ENCODE results near the gene DCAF12L1. TPM values are rescaled to one million over a fixed set of nuclear protein-coding genes. Genes with fewer than 3 reads are reported as not detected.

Gene DCAF12L1
- not detected in 2 replicates for total RNA-seq (2014; rRNA removed; shearing (Covaris generic))

DNA sequence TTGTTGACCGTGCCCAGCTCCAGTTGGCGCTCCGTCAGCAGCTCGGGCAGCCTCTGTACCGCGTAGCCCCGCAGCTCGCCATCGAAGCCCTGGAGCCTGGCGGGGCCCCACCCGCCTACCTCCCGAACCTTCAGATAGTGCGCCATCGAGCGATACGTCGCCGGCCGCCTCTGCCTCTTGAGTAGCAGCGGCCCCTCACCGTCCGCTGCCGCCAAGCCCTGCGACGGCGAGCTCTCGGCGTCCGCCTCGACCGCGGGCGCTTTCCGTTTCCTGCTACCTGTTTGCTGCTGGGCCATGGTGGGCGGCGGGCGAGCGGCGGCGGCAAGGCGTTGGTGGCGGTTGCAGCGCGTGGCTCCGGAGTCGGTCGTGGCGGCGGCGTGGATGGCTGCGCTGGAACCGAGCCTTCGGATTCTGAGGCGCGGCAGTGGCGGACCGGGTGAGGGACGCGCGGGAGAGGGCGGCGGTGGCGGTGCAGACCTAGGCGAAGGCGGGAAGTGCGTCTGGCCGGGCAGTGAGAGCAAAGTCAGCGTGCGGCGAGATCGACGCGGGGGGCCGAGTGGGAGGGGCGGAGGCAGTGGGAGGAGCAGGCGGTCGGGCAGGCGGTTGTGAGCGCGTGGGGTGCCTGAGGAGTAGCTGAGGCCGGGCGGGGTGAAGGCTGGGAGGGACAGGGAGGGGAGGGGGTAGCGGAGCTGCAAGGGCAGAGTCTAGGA is at the start of gene DCAF12L1:
DCAF12L1 (minus strand) TSS at position 502 of the 710 bp plus-strand sequence; CDS start at position 296, 206 bp downstream.
- no peak for DNase-seq (ENCODE audit: low read depth in 1 of 2, low spot score in 2 of 2)
- no peaks in the 10 kb centered on the region for H3K4me1 ChIP-seq (replicated peaks)
- H3K27me3 ChIP-seq (replicated peaks), result no peaks in the 10 kb centered on the region
- H3K36me3 ChIP-seq, result no peaks in the 10 kb centered on the region
- H3K4me3 ChIP-seq, result no peak within 1 kb of the TSS
- no peak within 1 kb of the TSS for H3K27ac ChIP-seq
- H3K9me3 ChIP-seq (replicated peaks), result no peaks in the 10 kb centered on the region

DNA sequence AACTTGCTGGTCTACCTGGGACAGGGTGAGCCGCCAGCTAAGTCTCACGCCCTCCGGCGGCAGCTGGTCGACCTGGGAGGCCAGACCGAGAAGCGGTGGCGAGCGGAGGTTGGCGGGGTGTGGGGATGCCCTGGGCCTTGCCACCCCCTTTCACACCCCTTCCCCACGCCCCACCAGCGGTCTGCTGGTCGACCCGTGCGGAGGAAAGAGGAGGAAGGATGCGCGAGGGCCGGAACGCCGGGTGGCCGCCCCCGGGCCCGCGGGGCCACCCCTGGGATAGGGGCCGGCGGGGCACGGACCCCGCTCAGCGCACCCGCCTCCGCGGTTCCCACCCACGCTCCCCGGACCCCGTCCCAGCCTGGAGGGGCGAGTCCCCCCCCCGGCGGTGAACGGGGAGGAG is 28.3 kb upstream of the DCAF12L1 start:
- Histone ChIP-seq H3K9me3 (replicated peaks) (no peaks in the 10 kb centered on the region), H3K4me1 (replicated peaks) (no peaks in the 10 kb centered on the region), H3K27me3 (replicated peaks) (no peaks in the 10 kb centered on the region), H3K36me3 (no peaks in the 10 kb centered on the region), H3K4me3 (no peak overlapping the region), H3K27ac (no peak overlapping the region)
- DNase-seq (ENCODE audit: low read depth in 1 of 2, low spot score in 2 of 2), result no peak

DNA sequence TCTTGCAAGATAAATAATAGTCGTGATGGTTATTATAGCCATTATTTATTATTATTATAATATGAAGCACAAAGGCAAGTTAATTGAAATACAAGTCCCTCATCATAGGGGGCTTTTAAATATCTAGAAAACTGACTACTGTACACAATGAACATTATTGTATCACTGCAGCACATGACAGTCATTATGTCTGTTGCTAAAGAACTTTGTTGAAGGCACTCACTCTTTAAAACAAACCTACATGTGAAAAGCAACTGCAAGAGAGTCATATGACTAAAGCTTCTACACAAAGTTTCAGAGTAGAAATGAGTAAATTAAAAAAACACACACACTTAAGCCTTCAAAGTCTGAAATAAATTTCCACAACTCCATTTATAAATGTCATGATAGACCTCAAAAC is 23.3 kb upstream of the DCAF12L1 start:
- no peaks in the 10 kb centered on the region for H3K9me3 ChIP-seq (replicated peaks)
- no peaks in the 10 kb centered on the region for H3K36me3 ChIP-seq
- no peak for DNase-seq (ENCODE audit: low read depth in 1 of 2, low spot score in 2 of 2)
- H3K27ac ChIP-seq, result no peak overlapping the region
- H3K4me3 ChIP-seq, result no peak overlapping the region
- H3K4me1 ChIP-seq (replicated peaks), result no peaks in the 10 kb centered on the region
- no peaks in the 10 kb centered on the region for H3K27me3 ChIP-seq (replicated peaks)

DNA sequence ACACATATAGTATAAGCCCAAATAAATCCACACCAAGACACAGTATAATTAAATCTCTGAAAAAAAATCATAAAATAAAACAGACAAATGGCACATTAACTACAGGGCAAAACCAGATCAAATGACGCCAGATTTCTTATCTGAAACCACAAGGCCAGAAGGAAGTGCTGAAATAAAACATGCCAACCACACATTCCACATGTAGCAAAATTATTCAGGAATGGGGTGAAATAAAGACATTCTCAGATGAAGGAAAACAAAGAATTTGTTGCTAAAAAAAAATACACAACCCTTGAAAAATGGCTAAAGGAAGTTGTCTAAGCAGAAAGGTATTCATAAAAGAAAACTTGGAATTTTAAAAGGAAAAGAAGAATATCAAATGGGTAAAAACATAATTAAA is 4.5 kb upstream of the DCAF12L1 start:
- no peaks in the 10 kb centered on the region for H3K4me1 ChIP-seq (replicated peaks)
- no peaks in the 10 kb centered on the region for H3K27me3 ChIP-seq (replicated peaks)
- H3K4me3 ChIP-seq, result no peak overlapping the region
- no peak overlapping the region for H3K27ac ChIP-seq
- DNase-seq (ENCODE audit: low read depth in 1 of 2, low spot score in 2 of 2), result no peak
- H3K9me3 ChIP-seq (replicated peaks), result no peaks in the 10 kb centered on the region
- H3K36me3 ChIP-seq, result no peaks in the 10 kb centered on the region

DNA sequence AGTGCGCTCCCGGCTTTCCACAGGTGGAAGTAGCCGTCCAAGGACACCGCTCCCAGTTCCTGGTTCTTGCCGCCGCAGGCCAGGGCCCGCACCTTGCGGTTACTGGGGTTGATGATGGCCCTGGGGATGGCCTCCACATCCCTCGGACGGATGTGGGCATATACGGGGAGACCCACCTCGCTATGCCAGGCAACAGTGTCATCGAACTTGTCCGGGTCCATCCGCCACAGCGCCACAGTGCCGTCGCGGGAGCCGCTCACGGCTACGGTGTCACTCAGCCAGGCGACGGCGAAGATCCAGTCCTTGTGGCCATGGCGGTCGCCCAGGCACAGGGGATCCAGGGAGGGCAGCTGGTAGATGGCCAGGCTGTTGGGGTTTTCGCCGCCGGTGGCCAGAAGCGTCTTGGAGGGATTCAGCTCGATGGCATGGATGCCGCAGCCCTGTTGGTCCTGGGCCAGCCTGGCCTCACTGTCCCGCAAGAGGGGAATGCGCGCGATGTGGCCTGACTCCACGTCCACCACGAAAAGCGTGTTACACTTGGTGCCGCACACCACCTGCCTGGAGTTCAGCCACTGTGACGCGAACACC is 795 bp downstream of the DCAF12L1 start:
- H3K27ac ChIP-seq, result no peak overlapping the region
- H3K4me1 ChIP-seq (replicated peaks), result no peaks in the 10 kb centered on the region
- DNase-seq (ENCODE audit: low read depth in 1 of 2, low spot score in 2 of 2), result no peak
- H3K9me3 ChIP-seq (replicated peaks), result no peaks in the 10 kb centered on the region
- no peaks in the 10 kb centered on the region for H3K36me3 ChIP-seq
- no peaks in the 10 kb centered on the region for H3K27me3 ChIP-seq (replicated peaks)
- no peak overlapping the region for H3K4me3 ChIP-seq

DNA sequence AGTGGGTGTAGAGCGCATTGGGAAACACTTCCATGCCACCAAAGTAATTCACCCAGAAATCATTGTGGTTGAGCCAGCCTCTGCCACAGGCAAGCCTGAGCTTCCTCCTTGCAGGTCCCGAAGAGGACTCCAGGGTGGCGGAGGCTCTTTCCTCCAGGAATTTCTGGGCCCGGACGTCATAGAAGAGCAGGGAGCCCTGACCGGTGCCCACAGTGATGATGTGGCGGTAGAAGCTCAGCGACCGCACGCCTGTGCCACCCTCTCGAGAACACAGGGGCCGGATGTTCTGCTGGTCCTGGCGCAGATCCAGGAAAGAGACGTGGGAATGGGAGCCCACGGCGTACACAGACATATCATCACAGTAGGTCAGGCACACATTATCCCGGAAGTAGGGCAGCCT is 1.3 kb downstream of the DCAF12L1 start:
- H3K4me1 ChIP-seq (replicated peaks), result no peaks in the 10 kb centered on the region
- H3K27ac ChIP-seq, result no peak overlapping the region
- H3K4me3 ChIP-seq, result no peak overlapping the region
- no peaks in the 10 kb centered on the region for H3K9me3 ChIP-seq (replicated peaks)
- H3K27me3 ChIP-seq (replicated peaks), result no peaks in the 10 kb centered on the region
- H3K36me3 ChIP-seq, result no peaks in the 10 kb centered on the region
- no peak for DNase-seq (ENCODE audit: low read depth in 1 of 2, low spot score in 2 of 2)

DNA sequence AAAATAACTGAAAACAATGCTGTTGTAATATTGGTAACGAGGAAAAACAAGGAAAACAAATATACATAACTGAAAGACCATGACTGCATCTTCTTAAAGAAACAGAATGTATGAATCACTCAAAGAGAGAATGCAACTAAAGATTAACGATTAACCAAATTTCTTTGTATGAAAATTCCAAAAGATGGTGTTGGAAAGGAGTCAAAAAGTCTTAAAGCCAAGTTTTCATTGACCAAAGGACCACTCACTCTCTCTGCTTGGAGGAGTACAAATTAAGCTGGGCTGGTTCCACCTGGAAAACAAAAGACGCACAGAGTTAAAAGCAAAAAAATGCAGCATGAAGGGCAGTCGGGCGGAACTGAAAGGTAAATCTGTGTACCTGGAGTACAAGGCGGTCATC is 1.8 kb downstream of the DCAF12L1 start:
- DNase-seq (ENCODE audit: low read depth in 1 of 2, low spot score in 2 of 2), result no peak
- Histone ChIP-seq H3K27me3 (replicated peaks) (no peaks in the 10 kb centered on the region), H3K27ac (no peak overlapping the region), H3K9me3 (replicated peaks) (no peaks in the 10 kb centered on the region), H3K36me3 (no peaks in the 10 kb centered on the region), H3K4me3 (no peak overlapping the region), H3K4me1 (replicated peaks) (no peaks in the 10 kb centered on the region)

DNA sequence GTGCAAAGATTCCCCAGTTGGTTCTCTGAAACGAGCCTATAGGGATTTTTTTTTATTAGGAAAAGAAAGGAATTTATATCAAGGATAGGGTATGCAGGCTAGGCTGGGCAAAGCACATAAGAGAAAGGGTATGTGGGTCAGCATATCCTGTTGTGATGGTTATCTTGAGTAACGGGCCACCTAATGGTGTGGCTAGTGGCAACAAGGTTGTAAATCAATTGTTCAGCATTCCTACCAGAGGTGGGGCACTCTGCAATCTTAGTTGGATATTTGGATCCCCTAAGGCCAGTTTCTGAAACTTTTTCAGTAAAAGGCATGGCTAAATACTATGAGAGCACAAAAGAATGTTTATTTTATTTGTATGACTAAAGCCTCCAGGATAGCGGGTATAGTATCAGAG is 42.7 kb downstream of the DCAF12L1 start:
- no peaks in the 10 kb centered on the region for H3K36me3 ChIP-seq

More for the DNA sequence above, 42.7 kb downstream of the DCAF12L1 start:
- Histone ChIP-seq H3K4me1 (replicated peaks) (no peaks in the 10 kb centered on the region), H3K4me3 (no peak overlapping the region), H3K27ac (no peak overlapping the region), H3K9me3 (replicated peaks) (no peaks in the 10 kb centered on the region), H3K27me3 (replicated peaks) (no peaks in the 10 kb centered on the region)
- DNase-seq (ENCODE audit: low read depth in 1 of 2, low spot score in 2 of 2), result no peak

All from SJSA1 (cell line).